HS-27A (cell line): Measurements from ENCODE around the gene PBX1.

Experiments
- DNase-seq: peaks from one replicate; pipeline ENCODE4 v3.0.0-alpha.2; 2012; ENCODE audit warnings: low read depth, missing footprints

The PBX1 gene

GRCh38 chr1:164781972-164782371, 223.0 kb downstream of the PBX1 start:
- no peak for DNase-seq

GRCh38 chr1:164783778-164784555, 225.0 kb downstream of the PBX1 start:
- no peak for DNase-seq

- DNase-seq = no peak
Observed at GRCh38 chr1:164784960-164785359, 226.0 kb downstream of the PBX1 start.

- DNase-seq = no peak
Observed at GRCh38 chr1:164785841-164786534, 227.0 kb downstream of the PBX1 start.

DNA sequence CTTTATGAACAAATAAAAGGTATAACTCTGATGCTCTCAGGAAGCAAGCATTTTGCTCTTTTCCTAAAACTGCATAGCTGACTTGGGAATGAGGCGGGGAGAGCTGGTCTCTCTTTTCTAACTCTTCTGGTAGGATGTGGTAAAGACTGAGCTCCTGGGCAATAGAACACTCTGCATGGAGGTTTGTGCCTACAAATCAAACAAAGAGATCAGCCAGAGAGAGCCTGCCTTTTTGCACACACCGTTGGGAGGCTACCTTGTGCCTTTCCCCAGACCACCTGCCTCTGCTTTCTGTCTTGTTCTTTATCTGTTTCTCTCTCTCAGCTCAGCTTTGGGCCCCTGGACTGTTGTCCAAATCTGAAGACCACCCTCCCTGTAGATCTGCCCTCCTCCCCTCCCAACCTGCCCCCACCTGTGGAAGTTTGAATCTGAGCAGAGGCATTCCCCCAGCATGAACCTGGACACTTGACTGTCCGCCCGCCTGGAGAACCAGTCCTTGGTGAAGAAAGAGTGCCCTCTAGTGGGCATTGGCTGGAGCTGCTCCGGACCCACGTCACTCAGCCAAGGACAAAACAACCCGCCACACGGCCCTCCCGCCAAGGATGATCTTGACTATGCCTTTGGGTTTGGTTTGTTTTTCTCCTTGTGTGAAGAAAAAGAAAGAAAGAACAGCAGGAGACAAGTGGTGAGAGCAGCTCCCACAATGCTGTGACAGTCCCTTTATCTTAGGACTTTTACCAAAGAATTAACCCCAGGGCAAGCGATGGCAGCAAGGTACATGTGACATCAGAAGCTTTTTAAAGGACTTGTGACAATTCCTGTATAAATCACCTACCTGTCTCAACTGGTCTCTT, 228.2 kb downstream of the PBX1 start:
- DNase-seq = no peak

GRCh38 chr1:164787834-164788231, 228.8 kb downstream of the PBX1 start:
- DNase-seq = no peak

DNA sequence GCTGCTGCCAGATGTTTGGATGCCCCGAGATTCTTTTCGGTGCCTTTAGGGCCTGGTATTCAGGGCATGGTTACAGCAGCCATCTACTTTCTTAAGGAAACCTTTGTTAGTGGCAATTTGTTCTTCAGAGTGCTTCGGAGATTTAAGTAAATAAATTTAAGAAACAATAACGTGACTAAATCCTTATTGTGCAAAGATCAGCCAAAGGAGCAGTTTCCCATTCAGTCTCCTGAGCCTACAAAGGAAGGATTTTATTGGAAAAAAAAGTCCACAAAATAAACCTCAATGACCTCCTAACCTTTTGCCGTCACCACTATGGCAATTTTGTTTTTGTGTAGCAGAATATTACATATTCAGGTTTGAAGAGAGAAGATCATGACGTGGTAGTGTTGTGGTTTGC, 231.1 kb downstream of the PBX1 start:
- DNase-seq = no peak

DNA sequence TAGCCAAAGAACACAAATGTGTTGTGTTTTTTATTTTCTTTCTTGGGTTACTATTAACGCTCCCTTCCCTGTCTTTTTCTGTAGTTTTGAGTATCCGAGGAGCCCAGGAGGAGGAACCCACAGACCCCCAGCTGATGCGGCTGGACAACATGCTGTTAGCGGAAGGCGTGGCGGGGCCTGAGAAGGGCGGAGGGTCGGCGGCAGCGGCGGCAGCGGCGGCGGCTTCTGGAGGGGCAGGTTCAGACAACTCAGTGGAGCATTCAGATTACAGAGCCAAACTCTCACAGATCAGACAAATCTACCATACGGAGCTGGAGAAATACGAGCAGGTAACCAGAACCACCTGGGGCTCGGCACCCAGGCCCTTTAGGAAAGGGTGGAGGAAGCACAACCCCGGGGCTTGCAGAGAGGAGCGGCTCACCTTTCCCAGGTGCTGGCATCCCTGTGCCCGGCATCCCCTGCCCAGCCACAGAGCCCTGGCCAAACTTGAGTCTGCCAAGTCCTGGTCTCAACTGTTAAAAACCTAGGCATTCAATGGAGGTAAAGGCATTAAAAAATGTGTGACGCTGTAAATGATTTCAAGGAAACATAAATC, 233.5 kb downstream of the PBX1 start:
- DNase-seq = no peak

GRCh38 chr1:164794356-164794755, 235.4 kb downstream of the PBX1 start:
- no peak for DNase-seq

DNA sequence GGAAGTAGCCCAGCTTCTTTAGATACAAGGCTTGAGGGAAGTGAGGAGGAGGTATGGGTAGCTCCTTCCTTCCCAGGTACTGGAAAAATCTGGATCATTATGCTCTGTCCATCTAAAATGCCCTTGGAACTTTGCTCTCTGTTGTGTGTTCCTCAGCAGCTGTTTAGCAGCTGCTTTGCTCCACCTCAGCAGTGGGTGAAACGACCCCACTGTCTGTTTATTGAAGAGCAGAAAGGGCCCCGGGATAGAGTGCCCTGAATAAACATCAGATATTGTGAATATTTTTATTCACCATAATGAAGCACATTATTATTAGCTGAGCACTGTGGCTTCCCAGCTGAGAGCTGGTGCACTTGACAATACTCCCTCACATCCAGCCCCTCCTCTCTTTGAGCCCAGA, 237.9 kb downstream of the PBX1 start:
- no peak for DNase-seq

DNA sequence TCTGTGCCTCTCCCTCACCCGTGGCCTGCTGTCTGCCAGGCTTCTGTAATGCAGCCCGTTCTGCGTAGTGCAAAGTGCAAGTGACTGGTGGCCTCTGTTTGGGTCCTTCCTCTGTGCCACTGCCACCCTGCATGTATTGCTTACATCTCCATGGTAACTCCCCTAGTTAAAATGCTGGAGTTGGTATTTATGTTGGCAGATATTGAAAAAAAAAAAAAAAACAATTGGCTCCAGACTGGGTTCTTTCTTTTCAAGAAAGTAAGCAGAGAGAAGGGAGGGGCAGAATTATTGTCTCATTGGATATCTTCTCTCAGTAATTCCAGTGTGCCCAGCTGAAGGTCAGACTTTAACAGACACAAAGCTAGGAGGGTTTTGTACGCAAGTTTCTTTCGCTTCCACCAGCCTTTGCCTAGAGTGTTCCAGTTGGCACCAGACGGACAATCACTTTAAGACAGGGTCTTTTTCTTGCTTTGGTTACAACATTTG, 242.3 kb downstream of the PBX1 start:
- DNase-seq = no peak

DNA sequence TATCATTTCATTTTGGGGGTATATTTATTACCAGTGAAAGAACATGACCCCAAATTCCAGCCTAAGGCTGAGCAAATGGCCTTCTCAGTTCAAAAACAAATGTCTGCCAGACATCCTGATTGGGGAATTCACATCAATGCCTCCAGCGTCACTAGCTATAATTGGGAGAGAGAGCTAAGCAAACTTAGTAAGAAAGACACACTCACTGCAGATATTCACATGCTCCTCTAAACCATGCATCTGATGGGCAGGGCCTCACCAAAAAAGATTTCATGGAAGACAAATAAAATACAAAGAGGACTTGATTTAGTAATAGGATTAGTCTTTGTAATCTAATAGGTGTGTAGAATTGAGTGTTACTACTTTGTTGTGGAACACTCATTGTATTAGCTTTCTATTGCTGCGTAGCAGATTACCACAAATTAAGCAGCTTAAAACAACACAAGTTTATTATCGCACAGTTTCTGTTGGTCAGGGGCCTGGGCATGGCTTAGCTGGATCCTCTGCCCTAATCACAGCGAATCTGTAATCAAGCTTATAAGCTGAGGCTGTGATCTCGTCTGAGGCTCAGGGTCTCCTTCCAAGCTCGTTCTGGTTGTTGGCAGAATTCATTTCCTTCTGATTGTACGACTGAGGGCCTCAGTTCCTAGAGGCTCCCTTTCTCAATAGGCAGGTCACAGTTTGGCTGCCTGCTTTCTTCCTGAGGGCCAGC, 243.0 kb downstream of the PBX1 start:
- DNase-seq = no peak

- DNase-seq = no peak
Observed at GRCh38 chr1:164802529-164803282, 243.7 kb downstream of the PBX1 start.

DNA sequence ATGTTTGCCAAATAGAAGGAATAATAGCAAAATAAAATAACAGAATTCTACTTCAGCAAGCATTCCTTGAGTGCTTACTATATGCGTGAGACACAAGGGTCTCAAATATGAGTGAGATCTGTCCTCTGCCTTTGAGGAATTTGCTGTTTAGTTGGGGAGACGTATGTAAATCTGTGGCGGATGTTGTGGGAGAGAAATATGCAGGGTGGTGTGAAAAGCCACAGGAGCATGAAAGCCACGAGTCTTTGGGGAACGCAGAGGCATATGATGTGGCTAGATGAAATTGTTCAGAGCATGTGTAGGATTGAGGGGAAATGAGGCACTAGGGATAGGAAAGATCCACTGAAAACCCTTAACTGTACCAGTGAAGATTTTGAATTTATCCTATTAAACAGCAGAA, 244.4 kb downstream of the PBX1 start:
- DNase-seq = peak; percentile 9

DNA sequence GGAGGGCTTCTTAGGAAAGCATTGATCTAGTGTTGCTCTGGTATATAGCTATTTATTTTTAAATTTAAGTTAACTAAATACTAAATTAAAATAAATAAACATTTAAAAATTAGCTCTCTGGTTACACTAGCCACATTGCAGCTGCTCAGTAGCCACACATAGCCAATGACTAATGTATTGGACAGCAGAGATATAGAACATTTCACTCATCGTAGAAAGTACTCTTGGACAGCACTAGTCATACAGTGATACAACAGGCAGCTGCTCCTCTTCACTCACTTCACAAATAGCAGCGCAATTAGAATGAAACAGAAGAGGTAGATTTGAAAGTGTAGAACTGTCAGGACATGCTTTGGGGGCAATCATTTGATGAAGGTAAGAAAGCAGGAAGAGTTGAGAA, 245.4 kb downstream of the PBX1 start:
- DNase-seq = no peak

DNA sequence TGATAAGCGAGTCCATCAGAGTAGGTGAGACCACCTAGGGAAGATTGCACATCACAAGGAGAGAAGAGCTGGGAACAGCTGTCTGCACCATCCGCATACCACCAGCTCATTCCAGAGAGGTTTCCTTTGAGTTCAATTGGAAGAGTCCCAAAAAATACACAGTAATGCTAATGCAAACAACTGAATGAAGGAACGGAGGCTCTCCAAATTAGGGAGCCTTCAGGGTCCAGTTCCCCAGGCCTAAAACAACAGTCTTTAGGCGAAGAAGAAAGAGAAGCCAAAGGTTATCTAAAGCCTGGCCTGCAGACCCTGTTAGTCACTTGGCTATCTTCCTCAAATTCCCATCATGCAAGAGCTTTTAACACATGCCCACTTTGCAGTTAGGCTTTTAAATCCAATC, 246.4 kb downstream of the PBX1 start:
- DNase-seq = no peak

DNA sequence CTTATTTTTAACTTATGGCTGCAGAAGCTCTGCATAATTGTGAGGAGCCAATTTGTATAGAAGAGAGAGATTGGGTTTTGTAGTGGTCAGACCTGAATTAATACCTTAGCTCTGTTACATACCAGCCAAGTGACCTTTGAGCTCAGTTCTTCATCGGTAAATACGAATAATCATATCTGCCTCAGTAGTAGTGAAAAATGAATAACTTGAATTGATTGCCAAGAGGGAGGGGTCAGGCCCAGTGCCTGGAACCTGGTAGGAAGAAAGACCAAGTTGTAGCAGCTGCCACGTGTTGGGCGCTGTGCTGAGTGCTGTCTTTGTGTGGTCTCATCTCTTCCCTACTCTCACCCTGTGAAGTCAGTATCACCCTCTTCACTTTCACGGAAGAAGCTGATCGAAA, 247.5 kb downstream of the PBX1 start:
- no peak for DNase-seq

- no peak for DNase-seq
Observed at GRCh38 chr1:164813776-164814175, 254.8 kb downstream of the PBX1 start.

GRCh38 chr1:164821648-164822047, 262.7 kb downstream of the PBX1 start:
- no peak for DNase-seq

GRCh38 chr1:164823486-164824279, 264.7 kb downstream of the PBX1 start:
- DNase-seq = no peak
